CD4-positive, alpha-beta T cell (primary cell): ENCODE results near the gene MAGEA2B. TPM values are rescaled to one million over a fixed set of nuclear protein-coding genes. Genes with fewer than 3 reads are reported as not detected.
"Not testable (repeated sequence)": the region's sequence is repeated elsewhere in the genome, so short reads cannot be mapped to it uniquely, and the experiment has no call there.

Experiments used
- ATAC-seq: fragments of 200-7000 bp; cut with Tn5 transposase; one replicate; pipeline ENCODE4 v1.10.0; 2022; ENCODE audit warnings: mild to moderate bottlenecking; ENCODE audit not compliant: poor library complexity
- CTCF ChIA-PET: fragments of 350-600 bp; sonication (Branson Sonifier 250); formaldehyde crosslinking; loops from one replicate; lab custom pipeline; 2021; ENCODE audit warnings: antibody characterized with exemption, inconsistent platforms; lab: Charles Lee
- POLR2A ChIA-PET: fragments of 350-600 bp; sonication (Branson Sonifier 250); formaldehyde crosslinking; loops from one replicate; lab custom pipeline; 2021; ENCODE audit warnings: antibody characterized with exemption, inconsistent platforms; lab: Charles Lee
- DNase-seq, 14 experiments: peaks; one replicate each; pipeline ENCODE4 v3.0.0-alpha.2; 2013 to 2020; ENCODE audit warnings: mixed read lengths in 2 of 14
- H3K27ac ChIP-seq, 2 donors: one replicate each; pipeline versions ENCODE4 v1.5.1 to v1.7.0; 2013; ENCODE audit warnings: low read length in 2 of 2, low read depth in 1 of 2, mild to moderate bottlenecking in 1 of 2
- H3K27me3 ChIP-seq, 2 experiments: 1 replicate in 1 of 2; 2 replicates in 1 of 2; pipeline versions ENCODE4 v1.6.1 to v1.7.0; 2013; ENCODE audit warnings: low read length in 2 of 2, control low read depth in 1 of 2, mild to moderate bottlenecking in 1 of 2, moderate library complexity in 1 of 2; ENCODE audit not compliant: insufficient read depth in 2 of 2, control insufficient read depth in 1 of 2
- H3K36me3 ChIP-seq: one replicate; pipeline ENCODE4 v1.6.1; 2013; ENCODE audit warnings: low read length, control low read depth; ENCODE audit not compliant: insufficient read depth
- H3K4me1 ChIP-seq: one replicate; pipeline ENCODE4 v1.6.1; 2013; ENCODE audit warnings: low read length, control low read depth; ENCODE audit not compliant: insufficient read depth
- H3K4me3 ChIP-seq: one replicate; pipeline ENCODE4 v1.5.1; 2013; ENCODE audit warnings: mild to moderate bottlenecking, low read length, moderate library complexity
- H3K9me3 ChIP-seq, 2 experiments: 1 replicate in 1 of 2; 2 replicates in 1 of 2; pipeline versions ENCODE4 v1.6.1 to v1.7.0; 2013; ENCODE audit warnings: low read length in 2 of 2, mild to moderate bottlenecking in 2 of 2, control low read depth in 1 of 2, moderate library complexity in 1 of 2; ENCODE audit not compliant: control insufficient read depth in 1 of 2, insufficient read depth in 1 of 2
- H3K27ac Mint-ChIP-seq: one replicate; pipeline ENCODE4 v1.8.0; 2020; ENCODE audit warnings: mixed read lengths
- H3K27me3 Mint-ChIP-seq: one replicate; pipeline ENCODE4 v1.8.0; 2021; ENCODE audit warnings: mixed read lengths
- H3K36me3 Mint-ChIP-seq: one replicate; pipeline ENCODE4 v1.8.0; 2021; ENCODE audit warnings: low read depth, mixed read lengths
- H3K4me1 Mint-ChIP-seq: one replicate; pipeline ENCODE4 v1.8.0; 2021; ENCODE audit warnings: low read depth, mixed read lengths
- H3K4me3 Mint-ChIP-seq: one replicate; pipeline ENCODE4 v1.8.0; 2020; ENCODE audit warnings: mild to moderate bottlenecking, mixed read lengths
- H3K9me3 Mint-ChIP-seq: one replicate; pipeline ENCODE4 v1.8.0; 2020; ENCODE audit warnings: mixed read lengths
- CTCF ChIP-seq: fragments of 200-600 bp; IDR thresholded peaks from one replicate; pipeline ENCODE4 v1.8.0; 2022; ENCODE audit warnings: antibody characterized with exemption, mild to moderate bottlenecking
- intact Hi-C, 2 experiments: fragments of 100-400 bp; cut with DNase I in 1 of 2; cut with micrococcal nuclease in 1 of 2; formaldehyde crosslinking; loops; one replicate each; pipeline versions ENCODE4 v1.15.1 to v1.9.0; 2023 to 2025; cut with DNase I, micrococcal nuclease
- polyA plus RNA-seq, 2 donors: library from polyadenylated mRNA; unstranded; fragments of 120-200 nt; gene quantifications; one replicate each; pipeline ENCODE4 v1.2.1, GENCODE V29; 2013
- total RNA-seq, 174 experiments: library from RNA in 2 of 174; stranded (reverse) in 2 of 174; gene quantifications; one replicate each; pipeline ENCODE4 v1.2.3 and lab custom pipeline; 2021 to 2026

MAGEA2B gene, protein sequence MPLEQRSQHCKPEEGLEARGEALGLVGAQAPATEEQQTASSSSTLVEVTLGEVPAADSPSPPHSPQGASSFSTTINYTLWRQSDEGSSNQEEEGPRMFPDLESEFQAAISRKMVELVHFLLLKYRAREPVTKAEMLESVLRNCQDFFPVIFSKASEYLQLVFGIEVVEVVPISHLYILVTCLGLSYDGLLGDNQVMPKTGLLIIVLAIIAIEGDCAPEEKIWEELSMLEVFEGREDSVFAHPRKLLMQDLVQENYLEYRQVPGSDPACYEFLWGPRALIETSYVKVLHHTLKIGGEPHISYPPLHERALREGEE
- total RNA-seq (not detected), total RNA-seq (lab: John Stamatoyannopoulos, UW) (0 reads per million in 172 experiments)
- not detected for polyA plus RNA-seq (2013, experiment 1 of 2)
- not detected for polyA plus RNA-seq (2013, experiment 2 of 2)

DNA sequence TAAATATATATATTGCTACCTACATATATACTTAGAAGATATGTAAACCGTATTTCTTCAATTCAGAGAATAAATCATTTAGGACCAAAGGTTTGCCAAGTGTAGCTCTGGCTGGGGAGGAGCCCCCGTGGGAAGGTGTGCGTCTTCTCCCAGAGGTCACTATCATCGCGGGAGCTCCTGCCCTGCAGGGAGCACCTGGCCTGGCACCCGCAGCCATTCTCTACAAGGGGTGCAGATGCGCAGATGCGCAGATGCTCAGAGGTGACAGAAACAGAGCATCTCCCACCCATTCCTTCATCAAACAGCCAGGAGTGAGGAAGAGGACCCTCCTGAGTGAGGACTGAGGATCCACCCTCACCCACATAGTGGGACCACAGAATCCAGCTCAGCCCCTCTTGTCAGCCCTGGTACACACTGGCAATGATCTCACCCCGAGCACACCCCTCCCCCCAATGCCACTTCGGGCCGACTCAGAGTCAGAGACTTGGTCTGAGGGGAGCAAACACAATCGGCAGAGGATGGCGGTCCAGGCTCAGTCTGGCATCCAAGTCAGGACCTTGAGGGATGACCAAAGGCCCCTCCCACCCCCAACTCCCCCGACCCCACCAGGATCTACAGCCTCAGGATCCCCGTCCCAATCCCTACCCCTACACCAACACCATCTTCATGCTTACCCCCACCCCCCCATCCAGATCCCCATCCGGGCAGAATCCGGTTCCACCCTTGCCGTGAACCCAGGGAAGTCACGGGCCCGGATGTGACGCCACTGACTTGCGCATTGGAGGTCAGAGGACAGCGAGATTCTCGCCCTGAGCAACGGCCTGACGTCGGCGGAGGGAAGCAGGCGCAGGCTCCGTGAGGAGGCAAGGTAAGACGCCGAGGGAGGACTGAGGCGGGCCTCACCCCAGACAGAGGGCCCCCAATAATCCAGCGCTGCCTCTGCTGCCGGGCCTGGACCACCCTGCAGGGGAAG is at the start of gene MAGEA2B:
TSS of gene MAGEA2B (plus strand) at position 814 of the 973 bp plus-strand sequence. CDS start 2,479 bp downstream, outside the sequence.
- H3K27me3 ChIP-seq, intact Hi-C loops, POLR2A ChIA-PET, H3K27ac Mint-ChIP-seq, H3K27ac ChIP-seq, H3K36me3 ChIP-seq, H3K4me3 Mint-ChIP-seq, H3K9me3 ChIP-seq, ATAC-seq, H3K36me3 Mint-ChIP-seq, H3K4me1 ChIP-seq, H3K9me3 Mint-ChIP-seq, H3K27me3 Mint-ChIP-seq, H3K4me3 ChIP-seq, DNase-seq, H3K4me1 Mint-ChIP-seq, CTCF ChIA-PET: not testable (repeated sequence)

DNA sequence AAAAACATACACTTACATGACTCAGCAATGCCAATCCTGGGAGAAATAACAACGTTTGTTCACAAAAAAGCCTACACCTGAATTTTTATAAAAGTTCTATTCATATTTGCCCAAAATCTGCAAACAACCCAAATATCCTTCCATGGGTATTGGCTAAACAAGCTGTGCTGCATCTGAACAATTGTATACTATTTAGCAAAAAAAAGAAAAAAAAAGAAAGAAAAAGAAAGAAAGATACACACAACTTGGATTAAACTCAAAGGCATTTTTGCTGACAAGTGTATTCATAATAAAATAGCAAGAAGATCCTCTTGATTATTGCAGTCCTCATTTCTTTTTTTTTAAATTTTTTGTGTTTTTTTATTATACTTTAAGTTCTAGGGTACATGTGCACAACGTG is 40.3 kb upstream of the MAGEA2B start:
- Mint-ChIP-seq H3K4me3 (no peak overlapping the region), H3K9me3 (no peaks in the 10 kb centered on the region), H3K36me3 (no peaks in the 10 kb centered on the region), H3K27me3 (peaks cover 12% of the 10 kb centered on the region), H3K27ac (no peak overlapping the region), H3K4me1 (no peaks in the 10 kb centered on the region)
- Histone ChIP-seq H3K36me3 (no peaks in the 10 kb centered on the region), H3K9me3 (no peaks in the 10 kb centered on the region), H3K27me3 (no peaks in the 10 kb centered on the region), H3K27ac (no peak overlapping the region), H3K4me1 (no peaks in the 10 kb centered on the region), H3K4me3 (no peak overlapping the region)
- no peak for ATAC-seq
- DNase-seq = no peak
- TF ChIP-seq CTCF = no peak
- intact Hi-C loops = no loop called here
- ChIA-PET CTCF (no interaction called here), POLR2A (no interaction called here)

GRCh38 chrX:152674652-152675051 is 39.8 kb upstream of the MAGEA2B start:
- H3K27me3 ChIP-seq, DNase-seq, H3K9me3 ChIP-seq, CTCF ChIA-PET, H3K27ac Mint-ChIP-seq, H3K4me3 ChIP-seq, H3K36me3 ChIP-seq, H3K4me1 ChIP-seq, H3K27me3 Mint-ChIP-seq, intact Hi-C loops, H3K4me1 Mint-ChIP-seq, H3K4me3 Mint-ChIP-seq, H3K9me3 Mint-ChIP-seq, ATAC-seq, H3K36me3 Mint-ChIP-seq, H3K27ac ChIP-seq, POLR2A ChIA-PET: not testable (repeated sequence)

DNA sequence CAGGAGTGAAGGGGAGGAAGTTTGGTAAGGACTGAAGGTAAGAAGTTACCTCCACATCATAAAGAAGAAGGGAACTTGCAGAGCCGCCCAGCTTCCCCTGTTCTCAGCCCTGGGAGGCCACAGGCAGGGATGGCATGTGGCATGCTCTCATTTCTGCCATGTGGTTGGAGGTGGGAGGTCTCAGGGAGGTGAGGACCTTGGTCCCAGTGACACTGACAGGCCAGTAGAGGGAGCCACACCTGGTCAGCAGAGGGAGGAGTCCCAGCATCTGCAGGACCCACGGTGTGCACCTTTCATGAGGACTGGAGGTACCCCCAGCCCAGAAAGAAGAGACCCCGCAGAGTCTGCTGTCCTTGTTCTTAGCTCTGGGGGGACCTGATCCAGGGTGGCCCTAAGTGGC is 33.4 kb upstream of the MAGEA2B start:
- H3K27me3 ChIP-seq, H3K27ac Mint-ChIP-seq, H3K27me3 Mint-ChIP-seq, H3K36me3 ChIP-seq, H3K4me1 ChIP-seq, CTCF ChIA-PET, H3K9me3 ChIP-seq, H3K9me3 Mint-ChIP-seq, intact Hi-C loops, H3K4me3 Mint-ChIP-seq, H3K27ac ChIP-seq, H3K4me1 Mint-ChIP-seq, DNase-seq, ATAC-seq, POLR2A ChIA-PET, H3K36me3 Mint-ChIP-seq, H3K4me3 ChIP-seq: not testable (repeated sequence)

DNA sequence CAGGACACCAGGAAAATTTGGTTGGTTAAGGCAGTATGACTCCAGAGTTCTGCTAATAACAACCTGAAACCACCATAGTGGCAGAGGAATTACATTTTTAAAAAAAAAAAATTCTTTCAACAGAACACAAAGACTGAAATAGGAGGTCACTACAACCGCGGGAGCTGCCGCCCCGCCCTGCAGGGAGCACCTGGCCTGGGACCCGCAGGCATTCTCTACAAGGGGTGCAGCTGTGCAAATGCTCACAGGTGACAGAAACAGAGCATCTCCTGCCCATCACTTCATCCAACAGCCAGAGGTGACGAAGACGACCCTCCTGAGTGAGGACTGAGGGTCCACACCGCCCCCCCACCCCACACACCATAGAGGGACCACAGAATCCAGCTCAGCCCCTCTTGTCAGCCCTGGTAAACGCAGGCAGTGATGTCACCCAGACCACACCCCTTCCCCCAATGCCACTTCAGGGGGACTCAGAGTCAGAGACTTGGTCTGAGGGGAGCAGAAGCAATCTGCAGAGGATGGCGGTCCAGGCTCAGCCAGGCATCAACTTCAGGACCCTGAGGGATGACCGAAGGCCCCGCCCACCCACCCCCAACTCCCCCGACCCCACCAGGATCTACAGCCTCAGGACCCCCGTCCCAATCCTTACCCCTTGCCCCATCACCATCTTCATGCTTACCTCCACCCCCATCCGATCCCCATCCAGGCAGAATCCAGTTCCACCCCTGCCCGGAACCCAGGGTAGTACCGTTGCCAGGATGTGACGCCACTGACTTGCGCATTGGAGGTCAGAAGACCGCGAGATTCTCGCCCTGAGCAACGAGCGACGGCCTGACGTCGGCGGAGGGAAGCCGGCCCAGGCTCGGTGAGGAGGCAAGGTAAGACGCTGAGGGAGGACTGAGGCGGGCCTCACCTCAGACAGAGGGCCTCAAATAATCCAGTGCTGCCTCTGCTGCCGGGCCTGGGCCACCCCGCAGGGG is 16.2 kb upstream of the MAGEA2B start, which contains the start of gene MAGEA3:
TSS of gene MAGEA3 (plus strand) at position 843 of the 980 bp plus-strand sequence. CDS start 2,039 bp downstream, outside the sequence.
- H3K4me1 ChIP-seq, ATAC-seq, H3K36me3 Mint-ChIP-seq, CTCF ChIA-PET, H3K27ac Mint-ChIP-seq, H3K4me1 Mint-ChIP-seq, H3K4me3 Mint-ChIP-seq, H3K9me3 Mint-ChIP-seq, H3K4me3 ChIP-seq, DNase-seq, H3K9me3 ChIP-seq, H3K27me3 ChIP-seq, H3K27ac ChIP-seq, POLR2A ChIA-PET, H3K36me3 ChIP-seq, H3K27me3 Mint-ChIP-seq, intact Hi-C loops: not testable (repeated sequence)
